Fibroblast of lung (primary cell): ENCODE measurements around the gene ITPKB. TPM values are rescaled to one million over a fixed set of nuclear protein-coding genes. Genes with fewer than 3 reads are reported as not detected.
"Not testable (repeated sequence)": the region's sequence is repeated elsewhere in the genome, so short reads cannot be mapped to it uniquely, and the experiment has no call there.

Experiments used
- DNase-seq, 2 donors: peaks; one replicate each; pipeline versions ENCODE4 v3.0.0 to v3.0.0-alpha.2; 2010; ENCODE audit warnings: low read depth in 2 of 2
- H2AFZ ChIP-seq: 2 replicates; pipeline ENCODE4 v1.5.1; 2012; ENCODE audit warnings: low read length, control low read depth, inconsistent platforms
- H3K27ac ChIP-seq: 2 replicates; pipeline ENCODE4 v1.5.1; 2011; ENCODE audit warnings: low read length, control low read depth; ENCODE audit not compliant: insufficient read depth
- H3K27me3 ChIP-seq: 2 replicates; pipeline ENCODE4 v1.5.1; 2011; ENCODE audit warnings: mild to moderate bottlenecking, low read length; ENCODE audit not compliant: control insufficient read depth, insufficient read depth
- H3K36me3 ChIP-seq: 2 replicates; pipeline ENCODE4 v1.5.1; 2011; ENCODE audit warnings: low read length; ENCODE audit not compliant: control insufficient read depth, insufficient read depth
- H3K4me1 ChIP-seq: 2 replicates; pipeline ENCODE4 v1.5.1; 2011; ENCODE audit warnings: low read length; ENCODE audit not compliant: control insufficient read depth, insufficient read depth; ENCODE audit errors: extremely low read depth
- H3K4me2 ChIP-seq: 2 replicates; pipeline ENCODE4 v1.5.1; 2011; ENCODE audit warnings: low read length, control low read depth; ENCODE audit not compliant: insufficient read depth; ENCODE audit errors: extremely low read depth
- H3K4me3 ChIP-seq, 4 experiments: fragments of 200-600 bp in 1 of 4; sonication (generic) in 1 of 4; replicated peaks in 1 of 4; 2 replicates each; pipeline ENCODE4 v1.5.1; 2011 to 2016; ENCODE audit warnings: low read length in 4 of 4, low read depth in 3 of 4, mild to moderate bottlenecking in 3 of 4, control low read depth in 2 of 4, inconsistent platforms in 1 of 4, mixed read lengths in 1 of 4; ENCODE audit not compliant: insufficient read depth in 1 of 4; ENCODE audit errors: control extremely low read depth in 1 of 4
- H3K79me2 ChIP-seq: 2 replicates; pipeline ENCODE4 v1.5.1; 2012; ENCODE audit warnings: mild to moderate bottlenecking, low read length, inconsistent platforms; ENCODE audit not compliant: control insufficient read depth, insufficient read depth
- H3K9ac ChIP-seq: 2 replicates; pipeline ENCODE4 v1.5.1; 2011; ENCODE audit warnings: mild to moderate bottlenecking, low read length, control low read depth; ENCODE audit not compliant: insufficient read depth
- H3K9me3 ChIP-seq: 2 replicates; pipeline ENCODE4 v1.5.1; 2012; ENCODE audit warnings: low read depth, low read length; ENCODE audit not compliant: control insufficient read depth, insufficient read depth
- H4K20me1 ChIP-seq: 2 replicates; pipeline ENCODE4 v1.5.1; 2011; ENCODE audit warnings: low read length; ENCODE audit not compliant: control insufficient read depth, insufficient read depth; ENCODE audit errors: extremely low read depth
- EZH2 ChIP-seq: IDR thresholded peaks from 2 replicates; pipeline ENCODE4 v1.5.1; 2012; ENCODE audit warnings: low read length, control low read depth, mild to moderate bottlenecking; ENCODE audit errors: missing control alignments
- polyA plus RNA-seq, 2 donors: library from polyadenylated mRNA; depleted of rRNA in 1 of 2; stranded (reverse) in 1 of 2; unstranded in 1 of 2; fragments of >200 nt; gene quantifications; 2 replicates each; pipeline ENCODE4 v1.2.1, GENCODE V29; 2011 to 2012; ENCODE audit warnings: missing spikeins in 1 of 2
- total RNA-seq: library from RNA; depleted of rRNA; stranded (reverse); fragments of >200 nt; gene quantifications from 2 replicates; pipeline ENCODE4 v1.2.1, GENCODE V29; 2014
- TF ChIP-seq, protein P1 (sequence below), 2 donors: IDR thresholded peaks in 1 of 2; conservative IDR thresholded peaks in 1 of 2; 1 replicate in 1 of 2; 2 replicates in 1 of 2; pipeline ENCODE4 v1.5.1; 2011 to 2012; ENCODE audit warnings: low read length in 2 of 2, control low read depth in 1 of 2, inconsistent platforms in 1 of 2, low read depth in 1 of 2, mild to moderate bottlenecking in 1 of 2

ITPKB gene
- total and polyA plus RNA-seq, 2 donors (not counting 1 experiment from before 2014, with no cell fraction given), result 10.2 to 32.4 TPM

DNA sequence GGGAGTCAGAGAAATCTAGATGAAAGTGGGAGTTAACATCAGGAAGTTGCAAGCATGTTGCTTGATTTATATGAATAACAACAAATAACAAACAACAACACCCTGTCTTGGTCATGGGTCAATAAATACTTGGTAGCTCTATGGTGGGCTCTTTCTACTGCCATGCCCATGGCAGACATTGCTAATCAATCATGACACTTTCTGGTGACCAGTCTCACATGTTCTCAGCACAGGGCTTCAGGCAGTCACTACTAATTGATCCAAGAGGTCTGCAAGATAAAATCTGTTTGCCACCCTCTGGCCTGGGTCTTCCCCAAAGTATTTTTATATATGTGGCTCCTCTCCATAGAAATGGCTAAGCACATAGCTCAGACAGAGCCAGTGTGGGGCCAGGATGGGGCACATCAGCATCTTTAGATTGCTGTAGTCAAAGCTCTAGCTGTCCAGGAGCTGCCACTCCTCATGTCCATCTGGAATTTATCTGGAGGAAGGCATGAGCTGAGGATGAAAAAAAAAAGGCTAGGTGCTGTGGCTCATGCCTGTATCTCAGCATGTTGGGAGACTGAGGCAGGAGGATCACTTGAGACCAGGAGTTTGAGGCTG is 139.3 kb downstream of the ITPKB start:
- H3K27ac ChIP-seq, result no peak overlapping the region
- peaks cover 13% of the 10 kb centered on the region for H3K4me1 ChIP-seq
- H4K20me1 ChIP-seq, result no peaks in the 10 kb centered on the region
- peaks cover 13% of the 10 kb centered on the region for H3K27me3 ChIP-seq
- no peak overlapping the region for H2AFZ ChIP-seq
- peak in 1 of 2 donors; percentile 3 for DNase-seq
- no peaks in the 10 kb centered on the region for H3K36me3 ChIP-seq
- no peaks in the 10 kb centered on the region for H3K79me2 ChIP-seq
- no peak overlapping the region for H3K4me3 ChIP-seq
- no peak for TF ChIP-seq EZH2
- TF ChIP-seq, protein P1, sequence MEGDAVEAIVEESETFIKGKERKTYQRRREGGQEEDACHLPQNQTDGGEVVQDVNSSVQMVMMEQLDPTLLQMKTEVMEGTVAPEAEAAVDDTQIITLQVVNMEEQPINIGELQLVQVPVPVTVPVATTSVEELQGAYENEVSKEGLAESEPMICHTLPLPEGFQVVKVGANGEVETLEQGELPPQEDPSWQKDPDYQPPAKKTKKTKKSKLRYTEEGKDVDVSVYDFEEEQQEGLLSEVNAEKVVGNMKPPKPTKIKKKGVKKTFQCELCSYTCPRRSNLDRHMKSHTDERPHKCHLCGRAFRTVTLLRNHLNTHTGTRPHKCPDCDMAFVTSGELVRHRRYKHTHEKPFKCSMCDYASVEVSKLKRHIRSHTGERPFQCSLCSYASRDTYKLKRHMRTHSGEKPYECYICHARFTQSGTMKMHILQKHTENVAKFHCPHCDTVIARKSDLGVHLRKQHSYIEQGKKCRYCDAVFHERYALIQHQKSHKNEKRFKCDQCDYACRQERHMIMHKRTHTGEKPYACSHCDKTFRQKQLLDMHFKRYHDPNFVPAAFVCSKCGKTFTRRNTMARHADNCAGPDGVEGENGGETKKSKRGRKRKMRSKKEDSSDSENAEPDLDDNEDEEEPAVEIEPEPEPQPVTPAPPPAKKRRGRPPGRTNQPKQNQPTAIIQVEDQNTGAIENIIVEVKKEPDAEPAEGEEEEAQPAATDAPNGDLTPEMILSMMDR (conservative IDR thresholded peaks at IDR 0.05 in 1 of 2, IDR thresholded peaks at IDR 0.05 in 1 of 2; ENCODE audit: low read depth in 1 of 2, low read length in 2 of 2), result no peak
- H3K4me2 ChIP-seq, result no peak overlapping the region
- H3K9ac ChIP-seq, result no peak overlapping the region
- H3K9me3 ChIP-seq, result no peaks in the 10 kb centered on the region

DNA sequence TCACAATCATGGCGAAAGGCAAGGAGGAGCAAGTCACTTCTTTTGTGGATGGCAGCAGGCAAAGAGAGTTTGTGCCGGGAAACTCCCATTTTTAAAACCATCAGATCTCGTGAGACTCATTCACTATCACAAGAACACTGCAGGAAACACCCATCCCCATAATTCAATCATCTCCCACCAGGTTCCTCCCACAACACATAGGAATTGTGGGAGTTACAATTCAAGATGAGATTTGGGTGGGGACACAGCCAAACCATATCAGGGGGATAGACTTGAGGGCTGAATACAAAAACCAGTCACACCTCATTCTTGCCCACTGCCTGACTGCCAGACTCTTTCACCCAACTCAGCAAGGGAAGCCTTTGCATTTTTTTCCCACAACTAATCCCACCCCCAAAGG is 140.1 kb downstream of the ITPKB start:
- not testable (repeated sequence) for H3K9ac ChIP-seq, H2AFZ ChIP-seq, H3K36me3 ChIP-seq, H3K27ac ChIP-seq, H4K20me1 ChIP-seq, DNase-seq, H3K4me3 ChIP-seq, H3K9me3 ChIP-seq, H3K79me2 ChIP-seq, H3K4me2 ChIP-seq
- Histone ChIP-seq H3K27me3 (peaks cover 13% of the 10 kb centered on the region), H3K4me1 (peaks cover 13% of the 10 kb centered on the region)

DNA sequence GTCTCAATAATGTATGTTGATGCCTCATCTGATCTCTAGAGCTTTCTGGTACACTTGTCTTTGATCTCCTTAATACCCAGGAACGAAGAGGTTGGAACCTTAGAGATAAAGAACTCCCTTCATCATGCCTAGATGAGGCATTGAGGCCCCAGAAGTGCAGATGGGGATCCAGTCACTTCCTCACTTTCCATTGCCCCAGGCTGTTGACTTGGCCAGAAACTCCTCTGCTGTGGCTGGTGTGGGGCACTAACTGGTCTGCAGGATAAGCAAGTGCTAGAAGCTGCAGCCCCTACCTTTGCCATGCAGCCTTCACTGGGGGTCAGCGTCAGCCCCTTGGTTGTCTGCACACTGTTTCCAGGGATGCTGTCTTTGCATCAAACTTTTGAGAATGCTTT is 140.6 kb downstream of the ITPKB start:
- H3K4me2 ChIP-seq, result no peak overlapping the region
- no peak overlapping the region for H3K4me3 ChIP-seq

More for the DNA sequence above, 140.6 kb downstream of the ITPKB start:
- H4K20me1 ChIP-seq, result no peaks in the 10 kb centered on the region
- TF ChIP-seq EZH2, result no peak
- TF ChIP-seq, protein P1 (conservative IDR thresholded peaks at IDR 0.05 in 1 of 2, IDR thresholded peaks at IDR 0.05 in 1 of 2; ENCODE audit: low read depth in 1 of 2, low read length in 2 of 2), result no peak
- no peaks in the 10 kb centered on the region for H3K9me3 ChIP-seq
- H3K79me2 ChIP-seq, result no peaks in the 10 kb centered on the region
- H2AFZ ChIP-seq, result no peak overlapping the region
- H3K36me3 ChIP-seq, result no peaks in the 10 kb centered on the region
- peaks cover 10% of the 10 kb centered on the region for H3K4me1 ChIP-seq
- H3K27me3 ChIP-seq, result peaks cover 13% of the 10 kb centered on the region
- DNase-seq, result no peak
- no peak overlapping the region for H3K9ac ChIP-seq
- H3K27ac ChIP-seq, result no peak overlapping the region
